C4-2B (cell line): ENCODE data around the gene CAMTA1.

Experiments
- ZFX ChIP-seq: fragments of 450-650 bp; IDR thresholded peaks from 2 replicates; pipeline ENCODE4 v1.6.1; 2017
- TF ChIP-seq, protein P1 (sequence below): fragments of 450-650 bp; conservative IDR thresholded peaks from 2 replicates; pipeline ENCODE4 v1.5.1; 2017; ENCODE audit warnings: mild to moderate bottlenecking

DNA sequence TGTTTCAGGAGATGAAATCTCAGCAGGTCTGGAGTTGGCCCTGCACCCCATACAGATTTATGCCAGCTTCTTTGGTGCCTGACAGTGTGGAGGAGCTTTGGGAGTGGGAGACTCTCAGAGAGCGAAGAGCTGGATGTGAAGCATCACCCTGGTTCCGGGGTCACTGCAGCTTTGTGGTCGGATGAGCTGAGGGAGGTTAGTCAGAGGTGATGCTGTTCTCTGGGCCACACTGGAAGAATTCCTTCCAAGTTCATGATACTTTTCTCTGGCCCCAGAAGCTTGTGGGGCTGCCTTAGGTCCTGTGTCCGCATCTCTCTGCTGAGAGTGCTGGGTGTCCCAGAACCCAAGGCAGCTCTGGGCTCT, 467.8 kb downstream of the CAMTA1 start:
- TF ChIP-seq, protein P1, sequence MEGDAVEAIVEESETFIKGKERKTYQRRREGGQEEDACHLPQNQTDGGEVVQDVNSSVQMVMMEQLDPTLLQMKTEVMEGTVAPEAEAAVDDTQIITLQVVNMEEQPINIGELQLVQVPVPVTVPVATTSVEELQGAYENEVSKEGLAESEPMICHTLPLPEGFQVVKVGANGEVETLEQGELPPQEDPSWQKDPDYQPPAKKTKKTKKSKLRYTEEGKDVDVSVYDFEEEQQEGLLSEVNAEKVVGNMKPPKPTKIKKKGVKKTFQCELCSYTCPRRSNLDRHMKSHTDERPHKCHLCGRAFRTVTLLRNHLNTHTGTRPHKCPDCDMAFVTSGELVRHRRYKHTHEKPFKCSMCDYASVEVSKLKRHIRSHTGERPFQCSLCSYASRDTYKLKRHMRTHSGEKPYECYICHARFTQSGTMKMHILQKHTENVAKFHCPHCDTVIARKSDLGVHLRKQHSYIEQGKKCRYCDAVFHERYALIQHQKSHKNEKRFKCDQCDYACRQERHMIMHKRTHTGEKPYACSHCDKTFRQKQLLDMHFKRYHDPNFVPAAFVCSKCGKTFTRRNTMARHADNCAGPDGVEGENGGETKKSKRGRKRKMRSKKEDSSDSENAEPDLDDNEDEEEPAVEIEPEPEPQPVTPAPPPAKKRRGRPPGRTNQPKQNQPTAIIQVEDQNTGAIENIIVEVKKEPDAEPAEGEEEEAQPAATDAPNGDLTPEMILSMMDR = no peak
- no peak for TF ChIP-seq ZFX
